ENCODE data around the gene WDTC1. TPM values are rescaled to one million over a fixed set of nuclear protein-coding genes. Genes with fewer than 3 reads are reported as not detected.
A peak's percentile ranks its signal among the peaks of the same experiment; 100 is the strongest.

Gene WDTC1
- total and polyA plus RNA-seq, 9 of the 15 experiments (the other 6 are each of a cell fraction or from before 2014, with no cell fraction given) = 0.18 to 32.3 (median 8.8) TPM

- no peak for TF ChIP-seq E2F4 (CRISPR knock-in tag; IDR thresholded peaks at IDR 0.05; ENCODE audit: low read depth)
- TF ChIP-seq TRIM24 (IDR thresholded peaks at IDR 0.05) = 0 out of 4 replicates have a peak, but pooled peaks have one; percentile 25 to 37
- no peak for TF ChIP-seq ZNF384 (IDR thresholded peaks at IDR 0.05; ENCODE audit: low read depth, low read length)
- TF ChIP-seq, protein P1, sequence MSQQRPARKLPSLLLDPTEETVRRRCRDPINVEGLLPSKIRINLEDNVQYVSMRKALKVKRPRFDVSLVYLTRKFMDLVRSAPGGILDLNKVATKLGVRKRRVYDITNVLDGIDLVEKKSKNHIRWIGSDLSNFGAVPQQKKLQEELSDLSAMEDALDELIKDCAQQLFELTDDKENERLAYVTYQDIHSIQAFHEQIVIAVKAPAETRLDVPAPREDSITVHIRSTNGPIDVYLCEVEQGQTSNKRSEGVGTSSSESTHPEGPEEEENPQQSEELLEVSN (IDR thresholded peaks at IDR 0.05; ENCODE audit: borderline replicate concordance in 1 of 2, extremely low read depth in 1 of 2, insufficient read depth in 1 of 2, insufficient read length in 1 of 2, low read depth in 1 of 2, low read length in 1 of 2, poor library complexity in 1 of 2, severe bottlenecking in 1 of 2) = peak; percentile 29 to 36
- TF ChIP-seq HDGF (IDR thresholded peaks at IDR 0.05) = no peak
- no peak for TF ChIP-seq NR1H2 (CRISPR knock-in tag; IDR thresholded peaks at IDR 0.05)
- TF ChIP-seq, protein P2, sequence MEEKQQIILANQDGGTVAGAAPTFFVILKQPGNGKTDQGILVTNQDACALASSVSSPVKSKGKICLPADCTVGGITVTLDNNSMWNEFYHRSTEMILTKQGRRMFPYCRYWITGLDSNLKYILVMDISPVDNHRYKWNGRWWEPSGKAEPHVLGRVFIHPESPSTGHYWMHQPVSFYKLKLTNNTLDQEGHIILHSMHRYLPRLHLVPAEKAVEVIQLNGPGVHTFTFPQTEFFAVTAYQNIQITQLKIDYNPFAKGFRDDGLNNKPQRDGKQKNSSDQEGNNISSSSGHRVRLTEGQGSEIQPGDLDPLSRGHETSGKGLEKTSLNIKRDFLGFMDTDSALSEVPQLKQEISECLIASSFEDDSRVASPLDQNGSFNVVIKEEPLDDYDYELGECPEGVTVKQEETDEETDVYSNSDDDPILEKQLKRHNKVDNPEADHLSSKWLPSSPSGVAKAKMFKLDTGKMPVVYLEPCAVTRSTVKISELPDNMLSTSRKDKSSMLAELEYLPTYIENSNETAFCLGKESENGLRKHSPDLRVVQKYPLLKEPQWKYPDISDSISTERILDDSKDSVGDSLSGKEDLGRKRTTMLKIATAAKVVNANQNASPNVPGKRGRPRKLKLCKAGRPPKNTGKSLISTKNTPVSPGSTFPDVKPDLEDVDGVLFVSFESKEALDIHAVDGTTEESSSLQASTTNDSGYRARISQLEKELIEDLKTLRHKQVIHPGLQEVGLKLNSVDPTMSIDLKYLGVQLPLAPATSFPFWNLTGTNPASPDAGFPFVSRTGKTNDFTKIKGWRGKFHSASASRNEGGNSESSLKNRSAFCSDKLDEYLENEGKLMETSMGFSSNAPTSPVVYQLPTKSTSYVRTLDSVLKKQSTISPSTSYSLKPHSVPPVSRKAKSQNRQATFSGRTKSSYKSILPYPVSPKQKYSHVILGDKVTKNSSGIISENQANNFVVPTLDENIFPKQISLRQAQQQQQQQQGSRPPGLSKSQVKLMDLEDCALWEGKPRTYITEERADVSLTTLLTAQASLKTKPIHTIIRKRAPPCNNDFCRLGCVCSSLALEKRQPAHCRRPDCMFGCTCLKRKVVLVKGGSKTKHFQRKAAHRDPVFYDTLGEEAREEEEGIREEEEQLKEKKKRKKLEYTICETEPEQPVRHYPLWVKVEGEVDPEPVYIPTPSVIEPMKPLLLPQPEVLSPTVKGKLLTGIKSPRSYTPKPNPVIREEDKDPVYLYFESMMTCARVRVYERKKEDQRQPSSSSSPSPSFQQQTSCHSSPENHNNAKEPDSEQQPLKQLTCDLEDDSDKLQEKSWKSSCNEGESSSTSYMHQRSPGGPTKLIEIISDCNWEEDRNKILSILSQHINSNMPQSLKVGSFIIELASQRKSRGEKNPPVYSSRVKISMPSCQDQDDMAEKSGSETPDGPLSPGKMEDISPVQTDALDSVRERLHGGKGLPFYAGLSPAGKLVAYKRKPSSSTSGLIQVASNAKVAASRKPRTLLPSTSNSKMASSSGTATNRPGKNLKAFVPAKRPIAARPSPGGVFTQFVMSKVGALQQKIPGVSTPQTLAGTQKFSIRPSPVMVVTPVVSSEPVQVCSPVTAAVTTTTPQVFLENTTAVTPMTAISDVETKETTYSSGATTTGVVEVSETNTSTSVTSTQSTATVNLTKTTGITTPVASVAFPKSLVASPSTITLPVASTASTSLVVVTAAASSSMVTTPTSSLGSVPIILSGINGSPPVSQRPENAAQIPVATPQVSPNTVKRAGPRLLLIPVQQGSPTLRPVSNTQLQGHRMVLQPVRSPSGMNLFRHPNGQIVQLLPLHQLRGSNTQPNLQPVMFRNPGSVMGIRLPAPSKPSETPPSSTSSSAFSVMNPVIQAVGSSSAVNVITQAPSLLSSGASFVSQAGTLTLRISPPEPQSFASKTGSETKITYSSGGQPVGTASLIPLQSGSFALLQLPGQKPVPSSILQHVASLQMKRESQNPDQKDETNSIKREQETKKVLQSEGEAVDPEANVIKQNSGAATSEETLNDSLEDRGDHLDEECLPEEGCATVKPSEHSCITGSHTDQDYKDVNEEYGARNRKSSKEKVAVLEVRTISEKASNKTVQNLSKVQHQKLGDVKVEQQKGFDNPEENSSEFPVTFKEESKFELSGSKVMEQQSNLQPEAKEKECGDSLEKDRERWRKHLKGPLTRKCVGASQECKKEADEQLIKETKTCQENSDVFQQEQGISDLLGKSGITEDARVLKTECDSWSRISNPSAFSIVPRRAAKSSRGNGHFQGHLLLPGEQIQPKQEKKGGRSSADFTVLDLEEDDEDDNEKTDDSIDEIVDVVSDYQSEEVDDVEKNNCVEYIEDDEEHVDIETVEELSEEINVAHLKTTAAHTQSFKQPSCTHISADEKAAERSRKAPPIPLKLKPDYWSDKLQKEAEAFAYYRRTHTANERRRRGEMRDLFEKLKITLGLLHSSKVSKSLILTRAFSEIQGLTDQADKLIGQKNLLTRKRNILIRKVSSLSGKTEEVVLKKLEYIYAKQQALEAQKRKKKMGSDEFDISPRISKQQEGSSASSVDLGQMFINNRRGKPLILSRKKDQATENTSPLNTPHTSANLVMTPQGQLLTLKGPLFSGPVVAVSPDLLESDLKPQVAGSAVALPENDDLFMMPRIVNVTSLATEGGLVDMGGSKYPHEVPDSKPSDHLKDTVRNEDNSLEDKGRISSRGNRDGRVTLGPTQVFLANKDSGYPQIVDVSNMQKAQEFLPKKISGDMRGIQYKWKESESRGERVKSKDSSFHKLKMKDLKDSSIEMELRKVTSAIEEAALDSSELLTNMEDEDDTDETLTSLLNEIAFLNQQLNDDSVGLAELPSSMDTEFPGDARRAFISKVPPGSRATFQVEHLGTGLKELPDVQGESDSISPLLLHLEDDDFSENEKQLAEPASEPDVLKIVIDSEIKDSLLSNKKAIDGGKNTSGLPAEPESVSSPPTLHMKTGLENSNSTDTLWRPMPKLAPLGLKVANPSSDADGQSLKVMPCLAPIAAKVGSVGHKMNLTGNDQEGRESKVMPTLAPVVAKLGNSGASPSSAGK (IDR thresholded peaks at IDR 0.05) = peak; percentile 85
- TF ChIP-seq CEBPG (CRISPR knock-in tag; IDR thresholded peaks at IDR 0.05) = peak; percentile 67; the same call in 1 of the 2 replicates
- peak; percentile 62 to 80 for TF ChIP-seq CEBPG (tag; conservative IDR thresholded peaks at IDR 0.05 in 1 of 2, IDR thresholded peaks at IDR 0.05 in 1 of 2)
- TF ChIP-seq ZNF41 (CRISPR knock-in tag; conservative IDR thresholded peaks at IDR 0.05) = no peak
- no peak for TF ChIP-seq TFAM (CRISPR knock-in tag; conservative IDR thresholded peaks at IDR 0.05)
- no peak for TF ChIP-seq ZNF655 (CRISPR knock-in tag; IDR thresholded peaks at IDR 0.05)
- peak; percentile 7; the same call in 1 of the 2 replicates for TF ChIP-seq LEF1 (IDR thresholded peaks at IDR 0.05)
- TF ChIP-seq NFE2 (IDR thresholded peaks at IDR 0.05; ENCODE audit: low read depth) = no peak
These were observed 42.3 kb upstream of the WDTC1 start (continued) for GRCh38 chr1:27192039-27192529.

Data from K562 (cell line).